Trophoblast cell (in vitro differentiated cells and primary cell): Measurements from ENCODE around the gene MARCHF9.
A peak's percentile ranks its signal among the peaks of the same experiment; 100 is the strongest.
"Not testable (repeated sequence)": the region's sequence is repeated elsewhere in the genome, so short reads cannot be mapped to it uniquely, and the experiment has no call there.

Source experiments
- DNase-seq, 2 donors: peaks; one replicate each; pipeline ENCODE4 v3.0.0-alpha.2; 2016
- H2AFZ ChIP-seq: 2 replicates; pipeline ENCODE4 v1.6.1; 2013; ENCODE audit warnings: low read length, moderate library complexity, mild to moderate bottlenecking; ENCODE audit not compliant: insufficient read depth, poor library complexity
- H2AK5ac ChIP-seq: 2 replicates; pipeline ENCODE4 v1.6.1; 2013; ENCODE audit warnings: mild to moderate bottlenecking, low read length
- H2BK120ac ChIP-seq: 2 replicates; pipeline ENCODE4 v1.6.1; 2013; ENCODE audit warnings: low read length, mild to moderate bottlenecking, moderate library complexity; ENCODE audit not compliant: insufficient read depth, poor library complexity
- H2BK12ac ChIP-seq: 2 replicates; pipeline ENCODE4 v1.6.1; 2013; ENCODE audit warnings: mild to moderate bottlenecking, low read length, moderate library complexity
- H2BK5ac ChIP-seq: 2 replicates; pipeline ENCODE4 v1.6.1; 2013; ENCODE audit warnings: low read length, low read depth, moderate library complexity, mild to moderate bottlenecking; ENCODE audit not compliant: poor library complexity
- H3K14ac ChIP-seq: 2 replicates; pipeline ENCODE4 v1.6.1; 2013; ENCODE audit warnings: mild to moderate bottlenecking, low read length
- H3K18ac ChIP-seq: 2 replicates; pipeline ENCODE4 v1.6.1; 2013; ENCODE audit warnings: mild to moderate bottlenecking, low read length
- H3K23ac ChIP-seq: 2 replicates; pipeline ENCODE4 v1.6.1; 2013; ENCODE audit warnings: low read length
- H3K27ac ChIP-seq: 2 replicates; pipeline ENCODE4 v1.5.1; 2013; ENCODE audit warnings: low read depth, mild to moderate bottlenecking, inconsistent platforms, low read length, moderate library complexity
- H3K27me3 ChIP-seq: 2 replicates; pipeline ENCODE4 v1.6.1; 2013; ENCODE audit warnings: inconsistent platforms, mild to moderate bottlenecking, low read length, moderate library complexity; ENCODE audit not compliant: insufficient read depth
- H3K36me3 ChIP-seq, 2 experiments: 1 replicate in 1 of 2; 2 replicates in 1 of 2; pipeline ENCODE4 v1.6.1; 2013; ENCODE audit warnings: low read length in 2 of 2, mild to moderate bottlenecking in 2 of 2, moderate library complexity in 1 of 2; ENCODE audit not compliant: insufficient read depth in 2 of 2, control insufficient read depth in 1 of 2
- H3K4ac ChIP-seq: 2 replicates; pipeline ENCODE4 v1.6.1; 2013; ENCODE audit warnings: low read depth, mild to moderate bottlenecking, low read length, moderate library complexity
- H3K4me1 ChIP-seq, 2 experiments: 1 replicate in 1 of 2; 2 replicates in 1 of 2; pipeline ENCODE4 v1.6.1; 2013; ENCODE audit warnings: low read length in 2 of 2, mild to moderate bottlenecking in 2 of 2, moderate library complexity in 1 of 2; ENCODE audit not compliant: insufficient read depth in 2 of 2, control insufficient read depth in 1 of 2
- H3K4me2 ChIP-seq: 2 replicates; pipeline ENCODE4 v1.6.1; 2013; ENCODE audit warnings: inconsistent platforms, mild to moderate bottlenecking, low read length, moderate library complexity
- H3K4me3 ChIP-seq: 2 replicates; pipeline ENCODE4 v1.5.1; 2013; ENCODE audit warnings: mild to moderate bottlenecking, low read depth, low read length, inconsistent platforms
- H3K79me1 ChIP-seq: one replicate; pipeline ENCODE4 v1.6.1; 2013; ENCODE audit warnings: low read length
- H3K79me2 ChIP-seq: 2 replicates; pipeline ENCODE4 v1.6.1; 2013; ENCODE audit warnings: low read length, mild to moderate bottlenecking; ENCODE audit not compliant: control insufficient read depth, insufficient read depth, poor library complexity
- H3K9ac ChIP-seq: 2 replicates; pipeline ENCODE4 v1.6.1; 2013; ENCODE audit warnings: mild to moderate bottlenecking, low read length
- H3K9me3 ChIP-seq: 2 replicates; pipeline ENCODE4 v1.6.1; 2013; ENCODE audit warnings: low read depth, mild to moderate bottlenecking, control low read depth, inconsistent platforms, low read length; ENCODE audit not compliant: insufficient read depth
- H4K12ac ChIP-seq: 2 replicates; pipeline ENCODE4 v1.6.1; 2013; ENCODE audit warnings: low read depth, mild to moderate bottlenecking, low read length, moderate library complexity
- H4K8ac ChIP-seq: 2 replicates; pipeline ENCODE4 v1.6.1; 2013; ENCODE audit warnings: low read depth, mild to moderate bottlenecking, low read length, moderate library complexity
- H4K91ac ChIP-seq: one replicate; pipeline ENCODE4 v1.6.1; 2013; ENCODE audit warnings: low read depth, mild to moderate bottlenecking, low read length, moderate library complexity
- WGBS: extraction: QIAGEN DNeasy Blood & Tissue Kit; methylation state at CpG from one replicate; pipeline ENCODE4 v1.1.7; 2013; ENCODE audit warnings: missing lambda C conversion rate; ENCODE audit not compliant: insufficient read length, insufficient coverage; ENCODE audit errors: extremely low coverage; 5-methylcytosine and 5-hydroxymethylcytosine counted together

MARCHF9 gene

DNA sequence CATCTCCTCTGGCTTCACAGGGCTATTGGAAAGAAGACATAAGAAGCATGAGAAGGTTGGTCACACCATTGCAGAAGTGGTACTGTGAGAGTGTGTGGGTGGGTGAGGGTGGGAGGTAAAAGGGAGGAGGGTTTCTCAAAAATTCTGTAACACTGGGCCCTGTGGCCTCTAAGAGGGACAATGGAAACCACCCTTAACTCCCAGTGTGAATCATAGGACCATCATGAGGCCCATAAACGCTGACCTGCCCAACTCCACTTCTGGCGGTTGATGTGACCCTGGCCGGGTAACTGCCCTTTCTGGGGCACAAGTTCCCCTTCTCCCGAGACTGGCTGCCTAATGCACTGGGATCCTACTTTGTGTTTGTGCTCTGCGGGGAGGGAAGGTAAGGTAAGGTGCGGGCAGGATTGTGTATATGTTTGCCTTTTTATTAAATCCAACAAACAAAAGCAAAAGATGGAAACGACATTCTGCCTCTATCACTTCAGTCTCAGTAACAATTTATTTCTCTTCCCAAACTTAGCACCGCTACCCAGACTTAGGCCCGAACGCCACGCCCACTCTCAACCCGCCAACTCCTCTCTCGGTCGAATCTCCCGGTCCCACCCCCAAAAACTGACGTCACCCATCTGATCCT lies 16.5 kb downstream of the MARCHF9 start:
- H3K79me1 ChIP-seq: peaks cover 11% of the 10 kb centered on the region
- no CpG with 5 or more reads among the region's 16 CpGs for WGBS

DNA sequence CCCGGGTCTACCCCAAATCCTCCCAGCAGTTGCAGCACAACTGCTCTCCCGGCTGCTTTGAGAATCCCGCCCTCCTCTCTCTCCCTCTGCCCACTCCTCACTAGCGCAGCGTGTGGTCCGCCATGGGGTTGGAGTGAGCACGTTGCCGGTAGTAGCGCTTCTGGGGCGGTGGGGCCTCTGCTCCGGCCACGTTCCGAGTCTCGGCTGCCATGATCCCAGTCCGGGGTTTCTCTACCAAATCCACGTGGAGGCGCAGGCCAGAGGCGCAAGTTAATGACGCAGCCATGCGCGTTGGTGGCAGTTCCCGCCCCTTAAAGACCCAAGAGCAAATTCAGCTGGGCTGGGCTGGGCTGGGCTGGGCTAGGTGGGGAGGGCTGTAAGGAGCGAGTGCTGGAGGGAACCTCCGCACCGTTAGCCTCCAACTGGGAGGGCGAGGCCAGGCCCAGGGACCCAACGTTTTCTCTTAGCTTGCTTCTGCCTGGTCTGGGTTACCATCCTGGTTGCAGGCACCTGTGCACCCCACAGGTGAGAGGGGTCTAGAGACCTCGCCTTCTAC lies 17.0 kb downstream of the MARCHF9 start, which contains the start of gene METTL1:
TSS of gene METTL1 (minus strand) at position 233 of the 556 bp plus-strand sequence. CDS start at position 211, 22 bp downstream.
- H3K36me3 ChIP-seq: peaks cover 12 to 13% of the 10 kb centered on the region in 2 experiments
- H3K4ac ChIP-seq: peak within 1 kb of the TSS; percentile 52
- H2AK5ac ChIP-seq: no peak within 1 kb of the TSS
- no peak within 1 kb of the TSS for H2BK12ac ChIP-seq
- H3K23ac ChIP-seq: no peak within 1 kb of the TSS
- peak; percentile 97 for DNase-seq
- peaks cover 2 to 8% of the 10 kb centered on the region in 2 experiments for H3K4me1 ChIP-seq
- peak within 1 kb of the TSS; percentile 73 for H3K4me2 ChIP-seq
- H2BK5ac ChIP-seq: peak within 1 kb of the TSS; percentile 58
- no peaks in the 10 kb centered on the region for H3K9me3 ChIP-seq
- peaks cover 5% of the 10 kb centered on the region for H3K27me3 ChIP-seq
- no CpG with 5 or more reads among the region's 28 CpGs for WGBS
- peak within 1 kb of the TSS; percentile 82 for H4K91ac ChIP-seq
- peak within 1 kb of the TSS; percentile 95 for H4K8ac ChIP-seq
- peaks cover 7% of the 10 kb centered on the region for H3K79me2 ChIP-seq
- H2BK120ac ChIP-seq: peak within 1 kb of the TSS; percentile 84
- H4K12ac ChIP-seq: peak within 1 kb of the TSS; percentile 95
- peak within 1 kb of the TSS; percentile 59 for H3K27ac ChIP-seq
- H3K79me1 ChIP-seq: peaks cover 11% of the 10 kb centered on the region
- peak within 1 kb of the TSS; percentile 90 for H3K4me3 ChIP-seq
- H3K9ac ChIP-seq: peak within 1 kb of the TSS; percentile 88
- peak within 1 kb of the TSS; percentile 84 for H2AFZ ChIP-seq
- H3K18ac ChIP-seq: peak within 1 kb of the TSS; percentile 23
- peak within 1 kb of the TSS; percentile 91 for H3K14ac ChIP-seq

More for the DNA sequence above, 16.5 kb downstream of the MARCHF9 start:
- Histone ChIP-seq H3K27me3 (peaks cover 11% of the 10 kb centered on the region), H3K9me3 (no peaks in the 10 kb centered on the region), H4K12ac (no peak overlapping the region), H3K36me3 (peaks cover 12 to 13% of the 10 kb centered on the region in 2 experiments), H2BK5ac (no peak overlapping the region), H3K27ac (no peak overlapping the region), H2BK120ac (no peak overlapping the region), H3K4me1 (peaks cover 6 to 12% of the 10 kb centered on the region in 2 experiments), H2AK5ac (no peak overlapping the region), H3K23ac (no peak overlapping the region), H4K91ac (no peak overlapping the region), H2BK12ac (no peak overlapping the region), H3K9ac (peak overlapping the region; percentile 88), H3K4me3 (peak overlapping the region; percentile 90), H4K8ac (peak overlapping the region; percentile 70), H3K18ac (no peak overlapping the region), H3K4ac (no peak overlapping the region), H3K4me2 (peak overlapping the region; percentile 73), H3K79me2 (peaks cover 7% of the 10 kb centered on the region), H2AFZ (peak overlapping the region; percentile 33), H3K14ac (no peak overlapping the region)
- DNase-seq: peak; percentile 53 to 75

DNA sequence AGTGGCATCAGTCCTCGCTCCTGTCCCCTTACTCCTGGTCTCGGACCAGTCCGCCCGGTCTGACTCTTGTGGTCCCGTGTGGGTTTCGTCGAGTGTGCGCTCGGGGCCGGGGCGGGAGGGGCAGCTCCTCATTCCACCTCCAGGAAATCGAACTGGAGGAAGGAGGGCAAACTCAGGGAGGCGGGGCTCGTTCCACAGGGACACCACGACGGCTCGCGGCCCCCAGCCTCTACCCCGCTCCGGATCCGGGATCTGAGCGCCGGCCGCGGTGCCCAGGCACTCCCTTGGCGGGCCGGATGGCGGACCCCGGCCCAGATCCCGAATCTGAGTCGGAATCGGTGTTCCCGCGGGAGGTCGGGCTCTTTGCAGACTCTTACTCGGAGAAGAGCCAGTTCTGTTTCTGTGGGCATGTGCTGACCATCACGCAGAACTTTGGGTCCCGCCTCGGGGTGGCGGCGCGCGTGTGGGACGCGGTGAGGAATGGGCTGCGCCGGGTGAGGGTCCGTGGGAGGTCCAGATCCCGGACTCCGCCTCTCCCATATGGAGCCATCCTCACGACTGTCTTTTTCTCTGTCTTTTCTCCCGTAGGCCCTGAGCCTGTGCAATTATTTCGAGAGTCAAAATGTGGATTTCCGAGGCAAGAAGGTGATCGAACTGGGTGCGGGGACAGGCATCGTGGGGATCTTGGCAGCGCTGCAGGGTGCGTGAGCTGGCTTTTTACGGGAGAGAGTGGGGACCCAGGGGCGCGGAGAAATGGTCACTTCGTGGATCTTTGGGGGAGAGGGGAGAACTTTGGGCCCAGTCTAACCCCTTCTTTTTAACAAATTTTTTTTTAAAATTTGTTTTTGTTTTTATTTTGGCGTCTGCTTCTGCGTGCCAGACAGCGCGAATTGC lies 17.8 kb downstream of the MARCHF9 start, which contains the start of gene EEF1AKMT3:
TSS of gene EEF1AKMT3 (plus strand) at position 186 of the 894 bp plus-strand sequence. CDS start at position 297, 111 bp downstream.
- Histone ChIP-seq H4K91ac (peak within 1 kb of the TSS; percentile 82), H4K8ac (peak within 1 kb of the TSS; percentile 95), H3K9ac (peak within 1 kb of the TSS; percentile 88), H2AFZ (peak within 1 kb of the TSS; percentile 84), H3K79me1 (peaks cover 11% of the 10 kb centered on the region), H3K27me3 (no peaks in the 10 kb centered on the region), H3K4me3 (peak within 1 kb of the TSS; percentile 90), H4K12ac (peak within 1 kb of the TSS; percentile 95), H3K27ac (peak within 1 kb of the TSS; percentile 59), H3K4me2 (peak within 1 kb of the TSS; percentile 73), H3K4ac (peak within 1 kb of the TSS; percentile 52), H3K23ac (no peak within 1 kb of the TSS), H2BK5ac (peak within 1 kb of the TSS; percentile 58), H3K18ac (peak within 1 kb of the TSS; percentile 23), H3K4me1 (peaks cover 2 to 8% of the 10 kb centered on the region in 2 experiments), H2AK5ac (no peak within 1 kb of the TSS), H3K14ac (peak within 1 kb of the TSS; percentile 91), H3K9me3 (no peaks in the 10 kb centered on the region), H2BK12ac (no peak within 1 kb of the TSS), H2BK120ac (peak within 1 kb of the TSS; percentile 84), H3K79me2 (peaks cover 7% of the 10 kb centered on the region), H3K36me3 (peaks cover 12 to 13% of the 10 kb centered on the region in 2 experiments)
- WGBS: no CpG with 5 or more reads among the region's 67 CpGs
- DNase-seq: peak in 1 of 2 donors; percentile 65

DNA sequence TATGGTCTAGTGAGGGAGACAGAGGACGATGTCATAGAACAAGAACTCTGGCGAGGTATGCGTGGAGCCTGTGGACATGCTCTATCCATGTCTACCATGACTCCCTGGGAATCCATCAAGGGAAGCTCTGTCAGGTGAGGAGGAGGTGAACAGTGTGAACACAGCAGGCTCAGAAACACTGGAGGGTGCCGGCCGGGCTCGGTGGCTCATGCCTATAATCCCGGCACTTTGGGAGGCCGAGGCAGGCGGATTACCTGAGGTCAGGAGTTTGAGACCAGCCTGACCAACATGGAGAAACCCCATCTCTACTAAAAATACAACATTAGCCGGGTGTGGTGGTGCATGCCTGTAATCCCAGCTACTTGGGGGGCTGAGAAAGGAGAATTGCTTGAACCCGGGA lies 19.7 kb downstream of the MARCHF9 start:
- DNase-seq, H4K8ac ChIP-seq, H2AFZ ChIP-seq, H2BK12ac ChIP-seq, H3K23ac ChIP-seq, H3K27me3 ChIP-seq, H3K9ac ChIP-seq, H2AK5ac ChIP-seq, H3K14ac ChIP-seq, H2BK120ac ChIP-seq, H3K4me3 ChIP-seq, H4K91ac ChIP-seq, H3K36me3 ChIP-seq, H3K9me3 ChIP-seq, H3K79me2 ChIP-seq, H2BK5ac ChIP-seq, H3K18ac ChIP-seq, H3K4ac ChIP-seq, H4K12ac ChIP-seq, H3K4me1 ChIP-seq, H3K4me2 ChIP-seq, H3K27ac ChIP-seq: not testable (repeated sequence)
- H3K79me1 ChIP-seq: peaks cover 11% of the 10 kb centered on the region
- WGBS: no CpG with 5 or more reads among the region's 11 CpGs
